CD8-positive, alpha-beta memory T cell (primary cell): ENCODE results near the gene ZBTB8B. TPM values are rescaled to one million over a fixed set of nuclear protein-coding genes. Genes with fewer than 3 reads are reported as not detected.
A peak's percentile ranks its signal among the peaks of the same experiment; 100 is the strongest.
"Not testable (repeated sequence)": the region's sequence is repeated elsewhere in the genome, so short reads cannot be mapped to it uniquely, and the experiment has no call there.

Experiments
- CTCF ChIA-PET: fragments of 350-600 bp; sonication (Branson Sonifier 250); formaldehyde crosslinking; loops from one replicate; lab custom pipeline; 2021; ENCODE audit warnings: antibody characterized with exemption; lab: Charles Lee
- POLR2A ChIA-PET: fragments of 350-600 bp; sonication (Branson Sonifier 250); formaldehyde crosslinking; loops from one replicate; lab custom pipeline; 2021; ENCODE audit warnings: antibody characterized with exemption; lab: Charles Lee
- DNase-seq, 5 donors: peaks; one replicate each; pipeline versions ENCODE4 v3.0.0 to v3.0.0-alpha.2; 2020 to 2022; ENCODE audit warnings: mixed read lengths in 1 of 5
- H3K27ac ChIP-seq: one replicate; pipeline ENCODE4 v1.7.0; 2013; ENCODE audit warnings: low read depth, mild to moderate bottlenecking, low read length, moderate library complexity
- H3K27me3 ChIP-seq: 2 replicates; pipeline ENCODE4 v1.7.0; 2013; ENCODE audit warnings: low read length, mild to moderate bottlenecking; ENCODE audit not compliant: insufficient read depth, poor library complexity, severe bottlenecking
- H3K36me3 ChIP-seq: 2 replicates; pipeline ENCODE4 v1.7.0; 2013; ENCODE audit warnings: mild to moderate bottlenecking, low read length, moderate library complexity; ENCODE audit not compliant: insufficient read depth
- H3K4me1 ChIP-seq: 2 replicates; pipeline ENCODE4 v1.7.0; 2013; ENCODE audit warnings: mild to moderate bottlenecking, low read length, moderate library complexity; ENCODE audit not compliant: insufficient read depth
- H3K4me3 ChIP-seq: 2 replicates; pipeline ENCODE4 v1.7.0; 2013; ENCODE audit warnings: mild to moderate bottlenecking, low read length
- H3K9me3 ChIP-seq: 2 replicates; pipeline ENCODE4 v1.7.0; 2013; ENCODE audit warnings: mild to moderate bottlenecking, low read length
- H3K27ac Mint-ChIP-seq, 8 donors: one replicate each; pipeline ENCODE4 v1.8.0; 2020 to 2021; ENCODE audit warnings: mixed read lengths in 8 of 8, mild to moderate bottlenecking in 6 of 8, inconsistent platforms in 3 of 8, moderate library complexity in 3 of 8
- H3K27me3 Mint-ChIP-seq, 2 donors: one replicate each; pipeline ENCODE4 v1.8.0; 2020 to 2021; ENCODE audit warnings: mixed read lengths in 2 of 2, mild to moderate bottlenecking in 1 of 2, moderate library complexity in 1 of 2
- H3K36me3 Mint-ChIP-seq, 3 donors: one replicate each; pipeline ENCODE4 v1.8.0; 2020 to 2021; ENCODE audit warnings: mixed read lengths in 3 of 3, inconsistent platforms in 1 of 3, mild to moderate bottlenecking in 1 of 3
- H3K4me1 Mint-ChIP-seq, 3 donors: one replicate each; pipeline ENCODE4 v1.8.0; 2020 to 2021; ENCODE audit warnings: mixed read lengths in 3 of 3, inconsistent platforms in 1 of 3, mild to moderate bottlenecking in 1 of 3
- H3K4me3 Mint-ChIP-seq, 7 donors: one replicate each; pipeline ENCODE4 v1.8.0; 2020 to 2021; ENCODE audit warnings: mixed read lengths in 7 of 7, mild to moderate bottlenecking in 6 of 7, moderate library complexity in 4 of 7, inconsistent platforms in 2 of 7
- H3K9me3 Mint-ChIP-seq, 5 donors: one replicate each; pipeline ENCODE4 v1.8.0; 2020 to 2022; ENCODE audit warnings: mixed read lengths in 5 of 5, mild to moderate bottlenecking in 3 of 5, moderate library complexity in 2 of 5, inconsistent platforms in 1 of 5
- polyA plus RNA-seq: library from polyadenylated mRNA; unstranded; fragments of 300-500 nt; fragmentation: Illumina TruSeq; gene quantifications from one replicate; pipeline ENCODE4 v1.2.3, GENCODE V29; 2021
- total RNA-seq, 2 experiments: library from RNA; stranded (reverse); gene quantifications; one replicate each; pipeline ENCODE4 v1.2.3, GENCODE V29; 2021

The ZBTB8B gene
- total RNA-seq = not detected
- polyA plus RNA-seq = not detected

DNA sequence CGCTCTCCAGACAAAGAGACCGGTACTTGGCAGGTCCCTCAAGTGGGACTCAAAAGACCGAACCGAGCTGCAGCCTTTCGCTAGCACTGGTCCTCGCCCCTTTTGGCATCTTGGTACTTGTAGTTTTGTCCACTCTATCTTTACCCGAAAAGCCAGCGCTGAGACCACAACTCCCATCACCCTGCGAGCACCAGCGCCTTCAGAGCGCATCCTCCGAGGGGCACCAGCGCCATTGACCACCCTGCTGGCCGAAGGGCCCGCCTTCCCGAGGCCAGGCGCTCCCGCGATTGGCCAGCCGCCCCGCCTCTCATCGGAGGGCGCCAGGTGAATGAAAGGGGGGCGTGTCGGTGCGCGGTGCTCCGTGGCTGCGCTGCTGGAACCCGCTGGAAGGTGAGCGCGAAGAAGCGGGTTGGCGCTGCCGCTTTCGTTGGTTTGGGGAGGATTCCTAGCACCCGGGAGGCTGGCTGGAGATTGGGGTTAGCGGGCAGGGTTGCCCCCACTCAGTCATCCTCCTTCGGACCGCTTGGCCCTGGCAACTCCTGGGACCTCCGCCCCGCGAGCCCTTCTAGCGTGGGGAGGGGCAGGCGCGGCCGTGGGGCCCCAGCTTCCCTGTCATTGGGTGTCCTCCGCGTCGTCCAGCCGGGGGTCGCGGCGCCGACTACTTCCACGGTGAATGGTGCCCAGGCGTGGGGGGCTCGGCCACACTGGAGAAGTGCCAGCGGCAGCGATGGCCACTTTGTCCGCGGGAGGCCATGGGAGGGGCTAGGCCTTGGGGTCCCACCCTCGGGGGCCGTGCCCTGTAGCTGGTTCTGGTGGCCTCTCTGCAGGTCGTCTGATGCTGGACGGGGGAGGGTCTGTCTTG lies at the start of gene ZBTB8B:
Gene ZBTB8B (plus strand): TSS at position 357 of the 862 bp plus-strand sequence. CDS start 5,553 bp downstream, outside the sequence.
- H3K9me3 ChIP-seq = no peaks in the 10 kb centered on the region
- peak within 1 kb of the TSS; percentile 49 to 89 (median 76) for H3K4me3 Mint-ChIP-seq
- no peaks in the 10 kb centered on the region for H3K36me3 ChIP-seq
- peak within 1 kb of the TSS; percentile 1 for H3K4me3 ChIP-seq
- CTCF ChIA-PET = no interaction called here
- peak within 1 kb of the TSS in 2 of 8 donors; percentile 17 to 31 for H3K27ac Mint-ChIP-seq
- POLR2A ChIA-PET = no interaction called here
- peaks cover 28% of the 10 kb centered on the region for H3K27me3 ChIP-seq
- H3K27ac ChIP-seq = no peak within 1 kb of the TSS
- peaks cover 0 to 4% (median 2%) of the 10 kb centered on the region in 5 donors for H3K9me3 Mint-ChIP-seq
- DNase-seq = peak in 2 of 5 donors; percentile 12 to 30
- peaks cover 28 to 70% of the 10 kb centered on the region in 2 donors for H3K27me3 Mint-ChIP-seq
- peaks cover 12 to 19% (median 15%) of the 10 kb centered on the region in 3 donors for H3K4me1 Mint-ChIP-seq
- H3K4me1 ChIP-seq = peaks cover 17% of the 10 kb centered on the region
- H3K36me3 Mint-ChIP-seq = no peaks in the 10 kb centered on the region

DNA sequence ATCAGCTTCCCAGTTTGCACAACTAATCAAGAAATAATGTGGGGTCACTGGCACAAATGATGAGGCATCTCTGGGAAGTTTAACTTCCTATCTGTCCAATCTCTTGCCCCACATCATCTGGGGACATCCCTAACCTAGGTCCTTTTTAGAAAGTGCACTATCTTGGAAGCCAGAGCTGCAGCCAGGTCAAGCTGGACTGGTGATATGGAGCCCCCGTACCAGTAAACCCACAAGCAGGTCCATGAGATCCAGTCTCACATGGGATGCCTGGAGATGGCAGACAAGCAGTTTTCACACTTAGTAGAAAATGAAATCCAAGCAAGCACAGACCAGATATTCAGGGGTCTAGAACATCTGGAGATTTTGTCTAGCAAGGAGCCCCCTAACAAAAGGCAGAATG lies 43.1 kb upstream of the ZBTB8B start:
- H3K27ac ChIP-seq = no peak overlapping the region
- CTCF ChIA-PET = interaction anchor here (2.7 kb wide), 1 partner anchor 21 kb away, joined by 9 read pairs; no protein-coding TSS in a partner anchor
- H3K36me3 ChIP-seq = no peaks in the 10 kb centered on the region
- no peak overlapping the region for H3K27ac Mint-ChIP-seq
- H3K4me1 ChIP-seq = no peaks in the 10 kb centered on the region
- no peak for DNase-seq
- H3K4me3 Mint-ChIP-seq = no peak overlapping the region
- H3K9me3 ChIP-seq = no peaks in the 10 kb centered on the region
- H3K4me1 Mint-ChIP-seq = no peaks in the 10 kb centered on the region
- H3K36me3 Mint-ChIP-seq = no peaks in the 10 kb centered on the region
- POLR2A ChIA-PET = no interaction called here
- no peak overlapping the region for H3K4me3 ChIP-seq
- H3K27me3 ChIP-seq = peaks cover 6% of the 10 kb centered on the region
- H3K27me3 Mint-ChIP-seq = peaks cover 24 to 47% of the 10 kb centered on the region in 2 donors
- H3K9me3 Mint-ChIP-seq = peaks cover 0 to 5% (median 0%) of the 10 kb centered on the region in 5 donors

DNA sequence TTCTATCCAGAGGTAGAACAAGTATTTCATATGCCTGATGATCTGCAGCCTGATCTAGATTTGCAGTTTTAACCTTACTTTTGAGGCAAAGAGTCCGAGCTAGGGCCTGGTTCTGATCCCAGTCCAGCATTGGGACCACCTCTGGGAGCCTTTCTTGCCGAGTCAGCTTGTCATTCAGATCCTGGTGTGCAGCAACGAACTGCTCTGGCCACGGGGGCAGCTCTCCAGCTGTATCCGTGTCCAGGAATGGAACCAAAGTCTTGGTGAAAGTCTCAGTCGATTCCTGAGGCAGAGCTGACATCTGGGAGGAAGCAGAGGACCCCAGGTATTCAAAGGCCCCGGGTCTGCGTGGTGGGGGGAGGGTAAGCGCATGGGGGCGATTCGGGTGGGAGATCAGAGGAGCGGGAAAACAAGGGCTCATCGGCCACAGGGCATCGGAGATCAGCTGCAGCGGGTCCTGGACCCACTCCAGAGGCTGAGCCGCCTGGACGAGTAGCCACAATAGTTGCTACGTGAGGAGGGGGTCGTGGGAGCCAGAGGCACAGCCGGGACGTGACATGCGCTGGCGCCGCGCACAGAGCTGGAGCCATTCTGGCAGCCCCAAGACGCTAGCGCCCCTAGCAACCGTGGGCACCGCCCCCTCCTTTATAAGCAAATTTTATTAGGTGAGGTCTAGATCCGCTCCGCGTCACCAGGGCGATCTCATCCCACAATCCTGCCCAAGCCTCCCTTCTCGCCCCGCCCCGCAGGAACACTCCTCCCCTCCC lies 38.2 kb upstream of the ZBTB8B start:
- no peak for DNase-seq
- Histone ChIP-seq H3K9me3 (no peaks in the 10 kb centered on the region), H3K4me3 (no peak overlapping the region), H3K36me3 (no peaks in the 10 kb centered on the region), H3K4me1 (no peaks in the 10 kb centered on the region), H3K27me3 (peaks cover 15% of the 10 kb centered on the region), H3K27ac (no peak overlapping the region)
- H3K9me3 Mint-ChIP-seq = no peaks in the 10 kb centered on the region
- no peak overlapping the region for H3K4me3 Mint-ChIP-seq
- H3K27me3 Mint-ChIP-seq = peaks cover 30 to 64% of the 10 kb centered on the region in 2 donors
- no peaks in the 10 kb centered on the region for H3K4me1 Mint-ChIP-seq
- CTCF ChIA-PET = no interaction called here
- peaks cover 0 to 7% (median 0%) of the 10 kb centered on the region in 3 donors for H3K36me3 Mint-ChIP-seq
- POLR2A ChIA-PET = no interaction called here
- H3K27ac Mint-ChIP-seq = no peak overlapping the region

DNA sequence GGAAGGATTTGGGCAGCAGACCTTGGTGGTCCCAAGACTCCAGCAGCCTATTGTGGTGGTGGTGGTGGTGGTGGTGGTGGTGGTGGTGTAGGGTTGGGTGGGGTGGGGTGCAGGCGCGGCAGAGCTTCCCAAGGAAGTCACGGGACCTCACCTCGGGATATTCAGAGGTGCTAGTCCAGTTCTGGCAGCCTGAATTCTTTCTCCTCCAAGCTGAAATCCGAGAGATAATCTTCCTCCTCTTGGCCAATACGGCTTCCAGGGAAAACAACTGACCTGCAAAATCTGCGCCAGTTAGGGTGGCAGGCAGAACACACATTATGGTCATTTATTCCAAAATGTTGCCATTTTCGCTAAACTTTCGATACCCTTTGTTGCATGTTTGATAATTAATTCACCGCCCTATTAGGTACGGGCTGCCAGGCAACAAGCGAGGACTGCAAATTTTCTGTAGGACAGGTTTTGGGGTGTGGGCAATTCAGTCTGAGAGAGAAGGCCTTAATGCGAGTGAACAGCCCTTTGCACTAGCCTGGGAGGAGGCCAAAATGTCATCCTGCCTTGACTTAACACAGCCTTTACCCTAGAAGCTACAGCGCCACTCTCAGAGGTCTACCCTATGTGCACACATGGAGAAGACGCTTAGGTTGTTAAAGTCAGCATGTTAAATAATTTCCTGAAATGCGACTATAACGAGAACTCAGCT lies 37.5 kb upstream of the ZBTB8B start:
- H3K36me3 Mint-ChIP-seq = peaks cover 0 to 7% (median 0%) of the 10 kb centered on the region in 3 donors
- Histone ChIP-seq H3K4me3 (no peak overlapping the region), H3K9me3 (no peaks in the 10 kb centered on the region), H3K36me3 (no peaks in the 10 kb centered on the region), H3K4me1 (no peaks in the 10 kb centered on the region), H3K27ac (no peak overlapping the region), H3K27me3 (peaks cover 15% of the 10 kb centered on the region)
- no peaks in the 10 kb centered on the region for H3K9me3 Mint-ChIP-seq
- ChIA-PET CTCF (no interaction called here), POLR2A (no interaction called here)
- no peak overlapping the region for H3K4me3 Mint-ChIP-seq
- no peaks in the 10 kb centered on the region for H3K4me1 Mint-ChIP-seq
- H3K27me3 Mint-ChIP-seq = peaks cover 30 to 68% of the 10 kb centered on the region in 2 donors
- DNase-seq = no peak
- no peak overlapping the region for H3K27ac Mint-ChIP-seq

DNA sequence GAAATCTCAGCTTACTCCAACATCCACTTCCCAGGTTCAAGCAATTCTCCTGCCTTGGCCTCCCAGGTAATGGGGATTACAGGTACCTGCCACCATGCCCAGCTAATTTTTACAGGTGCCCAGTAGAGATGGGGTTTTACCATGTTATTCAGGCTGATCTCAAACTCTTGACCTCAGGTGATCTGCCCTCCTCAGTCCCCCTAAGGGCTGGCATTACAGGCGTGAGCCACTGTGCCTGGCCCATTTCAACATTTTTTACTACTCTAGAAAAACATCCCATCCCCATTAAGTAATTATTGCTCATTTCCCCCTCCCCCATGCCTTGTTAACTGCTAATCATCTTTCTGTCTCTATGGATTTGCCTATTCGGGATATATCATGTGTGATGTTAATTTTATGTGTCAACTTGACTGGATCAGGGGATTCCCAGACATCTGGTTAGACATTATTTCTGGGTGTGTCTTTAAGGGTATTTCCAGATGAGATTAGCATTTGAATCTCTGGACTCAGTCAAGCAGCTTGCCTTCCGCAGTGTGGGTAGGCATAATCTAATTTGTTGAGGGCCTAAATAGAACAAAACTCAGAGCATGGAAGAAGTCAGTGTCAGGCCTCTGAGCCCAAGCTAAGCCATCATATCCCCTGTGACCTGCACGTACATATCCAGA lies 33.0 kb upstream of the ZBTB8B start:
- H3K27ac ChIP-seq = no peak overlapping the region

DNA sequence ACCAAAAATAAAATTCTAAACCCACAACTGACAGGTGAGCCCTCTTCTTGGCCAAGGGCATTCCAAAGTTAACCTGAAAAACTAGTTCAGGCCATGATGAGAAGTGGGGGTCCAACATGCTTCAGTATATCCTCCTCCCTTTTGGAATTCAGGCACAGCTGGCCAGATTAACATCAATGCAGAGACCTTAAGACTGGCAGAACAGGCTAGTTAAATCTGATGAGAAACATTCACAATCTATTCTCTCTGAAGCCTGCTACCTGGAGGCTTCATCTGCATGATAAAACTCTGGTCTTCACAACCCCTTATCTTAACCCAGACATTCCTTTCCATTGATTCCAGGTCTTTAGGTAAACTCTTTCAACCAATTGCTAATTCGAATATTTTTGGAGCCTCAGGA lies 26.7 kb upstream of the ZBTB8B start:
- no peak overlapping the region for H3K4me3 ChIP-seq
- DNase-seq = no peak
- ChIA-PET POLR2A (no interaction called here), CTCF (no interaction called here)
- Mint-ChIP-seq H3K27ac (no peak overlapping the region), H3K9me3 (peaks cover 0 to 16% (median 8%) of the 10 kb centered on the region in 5 donors), H3K4me3 (no peak overlapping the region), H3K4me1 (no peaks in the 10 kb centered on the region), H3K36me3 (peaks cover 0 to 9% (median 5%) of the 10 kb centered on the region in 3 donors), H3K27me3 (peaks cover 33 to 51% of the 10 kb centered on the region in 2 donors)
- H3K9me3 ChIP-seq = peaks cover 4% of the 10 kb centered on the region
- no peaks in the 10 kb centered on the region for H3K27me3 ChIP-seq
- no peaks in the 10 kb centered on the region for H3K36me3 ChIP-seq
- no peak overlapping the region for H3K27ac ChIP-seq
- H3K4me1 ChIP-seq = no peaks in the 10 kb centered on the region

More for the DNA sequence above, 33.0 kb upstream of the ZBTB8B start:
- CTCF ChIA-PET = no interaction called here
- Mint-ChIP-seq H3K27ac (no peak overlapping the region), H3K4me3 (no peak overlapping the region), H3K9me3 (no peaks in the 10 kb centered on the region), H3K4me1 (no peaks in the 10 kb centered on the region), H3K27me3 (peaks cover 23 to 61% of the 10 kb centered on the region in 2 donors), H3K36me3 (peaks cover 0 to 7% (median 0%) of the 10 kb centered on the region in 3 donors)
- DNase-seq = no peak
- POLR2A ChIA-PET = no interaction called here
- Histone ChIP-seq H3K27me3 (peaks cover 9% of the 10 kb centered on the region), H3K4me1 (no peaks in the 10 kb centered on the region), H3K9me3 (no peaks in the 10 kb centered on the region), H3K36me3 (no peaks in the 10 kb centered on the region), H3K4me3 (no peak overlapping the region)

DNA sequence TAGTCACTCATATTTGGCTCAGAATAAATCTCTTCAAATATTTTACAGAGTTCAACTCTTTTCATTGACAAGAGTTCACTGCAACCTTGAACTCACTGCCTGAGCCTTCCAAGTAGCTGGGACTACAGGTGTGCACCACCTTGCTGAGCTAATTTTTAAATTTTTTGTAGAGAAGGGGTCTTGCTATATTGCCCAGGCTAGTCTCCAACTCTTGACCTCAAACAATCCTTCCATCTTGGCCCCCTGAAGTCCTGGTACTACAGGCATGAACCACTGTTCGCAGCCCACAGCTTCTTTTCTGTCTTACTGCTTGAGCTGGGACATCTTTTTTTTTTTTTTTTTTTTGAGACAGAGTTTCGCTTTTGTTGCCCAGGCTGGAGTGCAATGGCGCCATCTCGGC lies 26.1 kb upstream of the ZBTB8B start:
- DNase-seq, H3K27ac ChIP-seq, H3K27ac Mint-ChIP-seq, H3K4me1 ChIP-seq, H3K36me3 ChIP-seq, H3K27me3 ChIP-seq, H3K36me3 Mint-ChIP-seq, H3K4me3 ChIP-seq, H3K4me1 Mint-ChIP-seq, H3K9me3 ChIP-seq, H3K4me3 Mint-ChIP-seq, CTCF ChIA-PET: not testable (repeated sequence)
- peaks cover 0 to 16% (median 8%) of the 10 kb centered on the region in 5 donors for H3K9me3 Mint-ChIP-seq
- H3K27me3 Mint-ChIP-seq = peaks cover 28 to 51% of the 10 kb centered on the region in 2 donors
- POLR2A ChIA-PET = interaction anchor here (0.5 kb wide), 1 partner anchor 53 kb away, joined by 5 read pairs; no protein-coding TSS in a partner anchor
